Motor neuron (in vitro differentiated cells): ENCODE results near the gene TEX12. TPM values are rescaled to one million over a fixed set of nuclear protein-coding genes. Genes with fewer than 3 reads are reported as not detected.
"Not testable (repeated sequence)": the region's sequence is repeated elsewhere in the genome, so short reads cannot be mapped to it uniquely, and the experiment has no call there.

Source experiments
- ATAC-seq, 8 experiments: fragments of 200-7000 bp; cut with Tn5 transposase; replicated peaks in 6 of 8; 2 replicates each; pipeline ENCODE4 v1.8.0; 2021; ENCODE audit warnings: mild to moderate bottlenecking in 8 of 8, moderate library complexity in 8 of 8
- H3K27ac ChIP-seq, 2 donors: fragments of 250-450 bp; sonication (Bioruptor Pico); 2 replicates each; pipeline ENCODE4 v1.9.0; 2021; ENCODE audit warnings: antibody characterized with exemption in 2 of 2, mild to moderate bottlenecking in 2 of 2, moderate library complexity in 1 of 2
- H3K4me1 ChIP-seq, 2 donors: fragments of 250-450 bp; sonication (Bioruptor Pico); replicated peaks in 1 of 2; 2 replicates each; pipeline ENCODE4 v1.6.1; 2021; ENCODE audit warnings: antibody characterized with exemption in 2 of 2, mild to moderate bottlenecking in 2 of 2, moderate library complexity in 1 of 2
- H3K4me3 ChIP-seq, 5 donors: fragments of 250-450 bp; sonication (Bioruptor Pico); 2 replicates each; pipeline ENCODE4 v1.9.0; 2021; ENCODE audit warnings: antibody characterized with exemption in 5 of 5, mild to moderate bottlenecking in 5 of 5, moderate library complexity in 4 of 5
- WGBS, 10 experiments: fragments of 450-650 bp; shearing (Covaris generic); methylation state at CpG; one replicate each; pipeline ENCODE4 v1.0.0; 2022; 5-methylcytosine and 5-hydroxymethylcytosine counted together
- in situ Hi-C, 9 experiments: fragments of 400-800 bp; cut with MboI; loops; one replicate each; pipeline ENCODE4 v1.15.0; 2021; ENCODE audit warnings: low sequenced_read_pairs in 9 of 9, low pct_unique_long_range_greater_than_20kb in 2 of 9; ENCODE audit not compliant: unreplicated experiment in 9 of 9
- total RNA-seq, 8 experiments: library from RNA; unstranded; fragments of 300-600 nt; gene quantifications; 2 replicates each; pipeline versions ENCODE4 v1.2.3 to v1.2.4, GENCODE V29; 2022

Gene TEX12
- total RNA-seq, 8 experiments from 2014 or later = 0.17 to 1.1 (median 0.41) TPM; not detected in 4

- Histone ChIP-seq H3K4me3 (no peak overlapping the region), H3K27ac (no peak overlapping the region), H3K4me1 (no peaks in the 10 kb centered on the region)
- in situ Hi-C loops = no loop called here
- WGBS, 10 experiments = 25 to 100% (median 81%) methylated on average over 1 to 4 of the region's 4 CpGs
- peak in 6 of 8 experiments; percentile 55 to 100 (median 82) for ATAC-seq
These were observed 10.0 kb upstream of the TEX12 start for GRCh38 chr11:112156956-112157766.

DNA sequence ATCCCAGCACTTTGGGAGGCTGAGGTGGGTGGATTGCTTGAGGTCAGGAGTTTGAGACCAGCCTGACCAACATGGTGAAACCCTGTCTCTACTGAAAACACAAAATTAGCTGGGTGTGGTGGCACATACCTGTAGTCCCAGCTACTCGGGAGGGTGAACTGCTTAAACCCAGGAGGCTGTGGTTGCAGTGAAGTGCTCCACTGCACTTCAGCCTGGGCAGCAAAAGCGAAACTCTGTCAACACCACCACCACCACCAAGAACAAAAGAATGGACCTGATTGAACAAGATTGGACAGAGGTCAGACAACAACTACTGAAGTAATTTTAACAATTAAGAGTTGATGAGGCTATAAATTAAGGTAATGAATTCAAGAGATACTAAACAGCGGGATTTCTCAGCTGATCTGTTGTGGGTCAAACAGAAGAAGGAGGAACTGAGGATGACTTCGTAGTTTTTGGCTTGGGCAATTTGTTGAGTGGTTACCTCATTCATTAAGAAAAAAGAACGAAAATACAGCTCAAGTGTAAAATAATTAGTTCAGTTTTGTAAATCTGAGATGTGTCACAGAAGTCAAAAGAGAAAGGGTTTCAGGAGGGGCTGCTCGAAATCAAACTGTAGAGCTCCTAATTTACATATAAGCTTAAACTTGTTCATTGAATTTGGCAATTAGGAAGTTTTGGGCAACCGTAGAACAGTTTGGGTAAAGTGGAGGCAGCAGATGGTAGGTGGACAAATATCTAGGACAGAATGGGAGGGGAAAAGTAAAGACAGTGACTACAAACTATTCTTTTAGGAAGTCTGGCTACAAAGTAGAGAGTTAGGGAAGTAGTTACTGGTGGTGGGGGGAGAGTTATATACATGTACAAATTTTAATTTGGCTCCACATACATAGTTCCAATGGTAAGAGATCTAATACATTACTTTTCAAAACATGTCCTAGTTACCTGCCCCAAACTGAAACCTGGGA lies 7.8 kb upstream of the TEX12 start:
- no peak overlapping the region for H3K27ac ChIP-seq
- no peaks in the 10 kb centered on the region for H3K4me1 ChIP-seq
- in situ Hi-C loops = no loop called here
- no peak overlapping the region for H3K4me3 ChIP-seq
- no peak for ATAC-seq
- WGBS, 10 experiments = 67 to 94% (median 84%) methylated on average over 2 to 6 of the region's 7 CpGs

DNA sequence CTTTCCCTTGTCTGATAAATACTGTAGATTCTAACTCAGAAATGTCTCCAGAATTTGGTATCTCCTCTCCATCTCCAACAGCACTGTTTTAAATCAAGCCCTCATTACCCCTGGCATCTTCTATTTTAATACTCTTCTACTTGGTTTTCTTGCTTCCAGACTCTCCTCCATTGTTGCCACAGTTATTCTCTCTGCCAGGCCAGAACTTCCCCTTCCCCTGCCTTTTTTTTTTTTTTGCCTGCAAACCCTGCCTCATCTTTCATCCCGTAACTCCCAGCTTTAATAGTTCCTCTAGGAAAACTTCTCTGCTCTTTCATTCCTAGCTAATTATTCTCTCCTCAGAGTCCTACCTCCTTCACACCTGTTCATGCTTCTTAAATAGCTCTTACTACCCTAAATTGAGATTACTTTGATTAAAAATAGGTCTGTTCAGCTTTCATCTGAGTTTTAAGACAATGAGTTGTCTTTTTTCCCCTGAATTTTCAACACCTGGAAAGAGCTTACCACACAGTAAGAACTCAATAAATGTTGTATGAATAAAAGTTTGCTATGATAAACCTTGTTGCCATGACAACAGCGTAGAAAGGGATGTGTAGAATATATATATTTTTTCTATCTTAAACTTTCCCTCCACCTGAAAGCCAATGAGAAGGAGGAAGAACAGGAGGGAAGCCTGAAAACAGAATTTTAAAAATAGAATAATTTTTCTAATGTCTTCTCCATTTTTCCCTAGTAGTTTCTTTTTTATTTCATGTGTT lies 6.9 kb upstream of the TEX12 start:
- 0 to 100% (median 78%) methylated on average over 1 to 2 of the region's 2 CpGs; no CpG with 5 or more reads in 1 of the 10 experiments for WGBS, 10 experiments
- ATAC-seq = no peak
- Histone ChIP-seq H3K27ac (no peak overlapping the region), H3K4me1 (no peaks in the 10 kb centered on the region), H3K4me3 (no peak overlapping the region)
- in situ Hi-C loops = no loop called here

GRCh38 chr11:112161012-112161411 lies 6.2 kb upstream of the TEX12 start:
- Histone ChIP-seq H3K4me3 (no peak overlapping the region), H3K4me1 (no peaks in the 10 kb centered on the region), H3K27ac (no peak overlapping the region)
- no peak for ATAC-seq
- in situ Hi-C loops = no loop called here
- 40 to 100% (median 81%) methylated on average over 1 of the region's 1 CpG; no CpG with 5 or more reads in 4 of the 10 experiments for whole genome bisulfite sequencing, 10 experiments

- H3K4me1 ChIP-seq, H3K27ac ChIP-seq, H3K4me3 ChIP-seq, ATAC-seq, in situ Hi-C loops: not testable (repeated sequence)
- WGBS, 10 experiments = 50 to 86% (median 83%) methylated on average over 1 of the region's 1 CpG; no CpG with 5 or more reads in 4 of the 10 experiments
These were observed 5.0 kb upstream of the TEX12 start for GRCh38 chr11:112162200-112162599.

DNA sequence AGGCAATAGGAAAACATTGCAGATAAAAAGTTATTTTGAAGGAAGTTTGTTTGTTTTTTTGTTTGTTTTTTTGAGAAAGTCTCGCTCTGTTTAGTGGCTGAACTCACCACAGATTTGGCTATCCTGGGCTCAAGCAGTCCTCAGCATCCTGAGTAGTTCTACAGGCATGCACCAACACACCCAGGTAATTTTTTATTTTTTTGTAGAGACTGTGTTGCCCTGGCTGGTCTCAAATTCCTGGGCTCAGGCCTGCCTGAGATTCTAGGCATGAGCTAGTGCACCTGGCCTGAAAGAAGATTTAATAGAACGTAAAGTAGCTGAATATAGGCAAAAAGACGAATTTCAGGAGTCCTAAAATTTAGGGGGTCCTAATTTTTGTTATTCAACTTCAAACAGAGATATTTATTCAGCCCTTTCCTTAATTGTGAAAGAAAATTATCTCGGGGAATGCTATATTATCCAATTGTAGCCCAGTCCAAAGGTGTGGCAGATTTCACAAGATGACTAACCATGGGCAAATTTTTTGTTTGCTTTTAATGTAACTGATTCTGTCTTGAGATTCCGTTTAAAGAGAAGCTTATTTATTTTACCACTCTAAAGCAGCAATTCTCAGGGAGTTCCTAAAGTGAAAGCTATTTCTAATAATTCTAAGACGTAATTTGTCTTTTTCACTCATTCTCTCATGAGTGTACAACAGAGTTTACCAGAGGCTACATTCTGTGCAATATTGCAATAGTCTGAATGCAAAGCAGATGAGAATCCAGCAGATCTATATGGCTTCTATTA lies 4.2 kb upstream of the TEX12 start:
- in situ Hi-C loops = no loop called here
- WGBS, 10 experiments = 43 to 100% (median 85%) methylated on average over 1 to 6 of the region's 6 CpGs
- no peaks in the 10 kb centered on the region for H3K4me1 ChIP-seq
- no peak overlapping the region for H3K4me3 ChIP-seq
- H3K27ac ChIP-seq = no peak overlapping the region
- ATAC-seq = peak in 2 of 8 experiments; percentile 33 to 54

DNA sequence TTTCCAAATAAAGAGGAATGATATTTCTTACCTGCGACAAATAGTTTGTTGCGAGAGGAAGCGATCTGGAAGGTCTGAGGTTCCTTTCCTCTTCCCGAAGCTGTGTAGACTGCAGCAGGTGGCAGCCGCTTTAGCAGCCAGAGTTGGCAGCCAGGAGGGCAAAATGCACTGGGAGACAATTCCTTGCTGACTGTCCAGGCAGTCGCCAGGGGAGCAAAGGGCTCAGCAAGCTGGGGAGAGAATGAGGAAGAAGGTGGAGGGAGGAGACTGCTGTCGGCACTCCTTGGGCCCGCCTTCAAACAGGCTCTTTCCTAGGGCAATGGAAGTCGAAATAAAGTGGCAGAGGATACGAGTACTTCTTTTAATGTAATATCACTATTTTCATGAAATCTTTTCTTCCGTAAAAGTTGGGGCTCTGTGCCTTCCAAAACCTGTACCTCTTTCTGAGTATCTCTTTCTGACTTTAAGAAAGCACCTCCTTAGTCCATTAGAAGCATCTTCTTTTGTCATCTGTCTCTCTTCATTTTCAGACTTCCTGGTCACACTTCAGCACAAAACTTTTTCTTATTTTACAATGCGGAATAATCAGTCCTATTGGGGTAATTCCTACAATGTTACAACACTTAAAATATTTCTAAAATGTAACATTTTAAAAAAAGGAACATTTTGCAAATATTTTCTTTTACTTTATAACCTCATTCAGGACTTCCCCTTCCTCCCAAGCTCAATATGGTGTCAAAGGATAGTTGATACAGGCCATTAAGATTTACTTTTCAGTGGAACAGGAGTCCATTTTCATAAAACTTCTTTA lies 3.1 kb upstream of the TEX12 start, which contains the start of gene IL18:
Gene IL18 (minus strand): TSS at position 220 of the 811 bp plus-strand sequence. CDS start 9,041 bp downstream, outside the sequence.
- WGBS, 10 experiments = 21 to 84% (median 72%) methylated on average over 4 to 11 of the region's 12 CpGs
- Histone ChIP-seq H3K4me1 (no peaks in the 10 kb centered on the region), H3K4me3 (no peak within 1 kb of the TSS), H3K27ac (no peak within 1 kb of the TSS)
- in situ Hi-C loops = no loop called here
- peak in 3 of 8 experiments; percentile 72 to 89 (median 80) for ATAC-seq

- H3K27ac ChIP-seq = no peak overlapping the region
- in situ Hi-C loops = no loop called here
- no peaks in the 10 kb centered on the region for H3K4me1 ChIP-seq
- no peak for ATAC-seq
- 63 to 96% (median 86%) methylated on average over 1 to 3 of the region's 3 CpGs for WGBS, 10 experiments
- no peak overlapping the region for H3K4me3 ChIP-seq
These were observed 2.1 kb upstream of the TEX12 start for GRCh38 chr11:112165049-112165448.

GRCh38 chr11:112166562-112166961 lies 610 bp upstream of the TEX12 start:
- in situ Hi-C loops = no loop called here
- no peak overlapping the region for H3K27ac ChIP-seq

GRCh38 chr11:112172362-112172994 lies 5.3 kb downstream of the TEX12 start:
- peaks cover 3 to 17% of the 10 kb centered on the region in 2 donors for H3K4me1 ChIP-seq
- 0 to 100% (median 75%) methylated on average over 1 to 2 of the region's 2 CpGs; no CpG with 5 or more reads in 1 of the 10 experiments for WGBS, 10 experiments
- no peak overlapping the region for H3K27ac ChIP-seq
- no peak for ATAC-seq
- in situ Hi-C loops = no loop called here
- H3K4me3 ChIP-seq = no peak overlapping the region

More at GRCh38 chr11:112166562-112166961, 610 bp upstream of the TEX12 start:
- H3K4me1 ChIP-seq = no peaks in the 10 kb centered on the region
- 11 to 100% (median 84%) methylated on average over 1 to 7 of the region's 8 CpGs for WGBS, 10 experiments
- H3K4me3 ChIP-seq = no peak overlapping the region
- peak in 1 of 8 experiments; percentile 42 for ATAC-seq

DNA sequence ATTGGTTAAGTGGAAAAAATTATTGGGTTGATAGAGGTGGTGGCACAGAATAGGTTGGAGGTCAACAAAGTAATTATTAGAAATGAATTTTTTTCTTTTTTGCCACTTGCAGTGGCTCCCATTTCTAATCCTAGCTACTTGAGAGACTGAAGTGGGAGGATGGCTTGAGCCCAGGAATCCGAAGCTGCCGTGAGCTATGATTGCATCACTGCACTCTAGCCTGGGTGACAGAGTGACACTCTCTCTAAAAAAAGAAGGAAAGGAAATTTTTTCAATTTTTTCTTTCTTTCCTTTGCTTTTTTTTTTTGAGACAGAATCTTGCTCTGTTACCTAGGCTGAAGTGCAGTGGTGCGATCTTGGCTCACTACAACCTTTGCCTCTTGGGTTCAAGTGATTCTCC lies 6.0 kb downstream of the TEX12 start:
- ATAC-seq = no peak
- in situ Hi-C loops = no loop called here
- Histone ChIP-seq H3K4me3 (no peak overlapping the region), H3K27ac (no peak overlapping the region), H3K4me1 (peaks cover 6 to 22% of the 10 kb centered on the region in 2 donors)
- WGBS, 10 experiments = 56 to 100% (median 81%) methylated on average over 1 to 3 of the region's 3 CpGs; no CpG with 5 or more reads in 4 of the 10 experiments
